SK-N-SH treated with all-trans-retinoic acid at 6 μM for 48 hours (cell line): ENCODE measurements around the gene PHACTR2.
"Not testable (repeated sequence)": the region's sequence is repeated elsewhere in the genome, so short reads cannot be mapped to it uniquely, and the experiment has no call there.

Experiments used
- ARNTL ChIP-seq: fragments of 450-650 bp; formaldehyde crosslinking; IDR thresholded peaks from 2 replicates; pipeline ENCODE4 v1.5.0; 2020; ENCODE audit warnings: low read depth, mild to moderate bottlenecking, moderate library complexity, borderline replicate concordance
- PATZ1 ChIP-seq: fragments of 250-450 bp; sonication (Bioruptor Pico); IDR thresholded peaks from 2 replicates; pipeline ENCODE4 v1.8.0; 2020; ENCODE audit warnings: mild to moderate bottlenecking, moderate library complexity, borderline replicate concordance
- RARB ChIP-seq: fragments of 250-450 bp; sonication (Bioruptor Pico); IDR thresholded peaks from 2 replicates; pipeline ENCODE4 v1.8.0; 2021; ENCODE audit warnings: mild to moderate bottlenecking, moderate library complexity
- TSHZ2 ChIP-seq: fragments of 250-450 bp; sonication (Bioruptor Pico); IDR thresholded peaks from 2 replicates; pipeline ENCODE4 v1.5.0; 2020; ENCODE audit warnings: mild to moderate bottlenecking, moderate library complexity
- ZFP3 ChIP-seq: fragments of 250-450 bp; sonication (Bioruptor Pico); IDR thresholded peaks from 2 replicates; pipeline ENCODE4 v1.5.0; 2020; ENCODE audit warnings: mild to moderate bottlenecking, moderate library complexity
- ZFP30 ChIP-seq: fragments of 450-650 bp; formaldehyde crosslinking; IDR thresholded peaks from 2 replicates; pipeline ENCODE4 v1.5.0; 2022; ENCODE audit warnings: mild to moderate bottlenecking, moderate library complexity
- ZNF565 ChIP-seq: fragments of 450-650 bp; formaldehyde crosslinking; conservative IDR thresholded peaks from 2 replicates; pipeline ENCODE4 v1.5.0; 2020; ENCODE audit warnings: low read depth, mild to moderate bottlenecking, moderate library complexity
- ZNF70 ChIP-seq: fragments of 450-650 bp; formaldehyde crosslinking; IDR thresholded peaks from 2 replicates; pipeline ENCODE4 v1.5.0; 2020; ENCODE audit warnings: mild to moderate bottlenecking, moderate library complexity
- TF ChIP-seq, protein P1 (sequence below): fragments of 250-450 bp; sonication (Bioruptor Pico); IDR thresholded peaks from 2 replicates; pipeline ENCODE4 v1.5.1; 2020; ENCODE audit warnings: low read depth, mild to moderate bottlenecking, moderate library complexity

DNA sequence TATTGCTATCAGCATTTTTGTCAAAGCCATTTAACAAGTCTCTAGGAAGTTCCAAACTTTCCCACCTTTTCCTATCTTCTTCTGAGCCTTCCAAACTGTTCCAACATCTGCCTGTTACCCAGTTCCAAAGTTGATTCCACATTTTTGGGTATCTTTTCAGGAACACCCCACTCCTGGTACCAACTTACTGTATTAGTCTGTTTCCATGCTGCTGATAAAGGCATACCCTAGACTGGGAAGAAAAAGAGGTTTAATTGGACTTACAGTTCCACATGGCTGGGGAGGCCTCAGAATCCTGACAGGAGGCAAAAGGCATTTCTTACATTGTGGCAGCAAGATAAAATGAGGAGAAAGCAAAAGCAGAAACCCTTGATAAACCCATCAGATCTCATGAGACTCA lies 108.6 kb downstream of the PHACTR2 start:
- TF ChIP-seq ARNTL (CRISPR knock-in tag); PATZ1; RARB; ZFP30 (CRISPR knock-in tag); ZFP3 (CRISPR knock-in tag); TSHZ2 (CRISPR knock-in tag); ZNF565 (CRISPR knock-in tag); ZNF70 (CRISPR knock-in tag): not testable (repeated sequence)
- TF ChIP-seq, protein P1, sequence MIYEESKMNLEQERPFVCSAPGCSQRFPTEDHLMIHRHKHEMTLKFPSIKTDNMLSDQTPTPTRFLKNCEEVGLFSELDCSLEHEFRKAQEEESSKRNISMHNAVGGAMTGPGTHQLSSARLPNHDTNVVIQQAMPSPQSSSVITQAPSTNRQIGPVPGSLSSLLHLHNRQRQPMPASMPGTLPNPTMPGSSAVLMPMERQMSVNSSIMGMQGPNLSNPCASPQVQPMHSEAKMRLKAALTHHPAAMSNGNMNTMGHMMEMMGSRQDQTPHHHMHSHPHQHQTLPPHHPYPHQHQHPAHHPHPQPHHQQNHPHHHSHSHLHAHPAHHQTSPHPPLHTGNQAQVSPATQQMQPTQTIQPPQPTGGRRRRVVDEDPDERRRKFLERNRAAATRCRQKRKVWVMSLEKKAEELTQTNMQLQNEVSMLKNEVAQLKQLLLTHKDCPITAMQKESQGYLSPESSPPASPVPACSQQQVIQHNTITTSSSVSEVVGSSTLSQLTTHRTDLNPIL: not testable (repeated sequence)
